BE2C (cell line): ENCODE measurements around the gene TBL2.
"Not testable (repeated sequence)": the region's sequence is repeated elsewhere in the genome, so short reads cannot be mapped to it uniquely, and the experiment has no call there.

ENCODE experiments used
- DNase-seq: peaks from one replicate; pipeline ENCODE4 v3.0.0-alpha.2; 2020
- H3K27me3 ChIP-seq: fragments of 250-450 bp; sonication (Bioruptor Pico); 2 replicates; pipeline ENCODE4 v1.5.1; 2020; ENCODE audit warnings: mild to moderate bottlenecking
- H3K36me3 ChIP-seq: fragments of 250-450 bp; sonication (Bioruptor Pico); 2 replicates; pipeline ENCODE4 v1.5.1; 2020; ENCODE audit warnings: mild to moderate bottlenecking
- H3K4me1 ChIP-seq: fragments of 250-450 bp; sonication (Bioruptor Pico); 2 replicates; pipeline ENCODE4 v1.5.1; 2020
- H3K4me3 ChIP-seq: 2 replicates; pipeline ENCODE4 v1.5.1; 2011; ENCODE audit warnings: low read depth, low read length
- H3K9me3 ChIP-seq: fragments of 250-450 bp; sonication (Bioruptor Pico); 2 replicates; pipeline ENCODE4 v1.5.1; 2020
- TF ChIP-seq, protein P1 (sequence below): IDR thresholded peaks from 2 replicates; pipeline ENCODE4 v1.5.1; 2012; ENCODE audit warnings: mild to moderate bottlenecking, low read depth, low read length

TBL2 gene

DNA sequence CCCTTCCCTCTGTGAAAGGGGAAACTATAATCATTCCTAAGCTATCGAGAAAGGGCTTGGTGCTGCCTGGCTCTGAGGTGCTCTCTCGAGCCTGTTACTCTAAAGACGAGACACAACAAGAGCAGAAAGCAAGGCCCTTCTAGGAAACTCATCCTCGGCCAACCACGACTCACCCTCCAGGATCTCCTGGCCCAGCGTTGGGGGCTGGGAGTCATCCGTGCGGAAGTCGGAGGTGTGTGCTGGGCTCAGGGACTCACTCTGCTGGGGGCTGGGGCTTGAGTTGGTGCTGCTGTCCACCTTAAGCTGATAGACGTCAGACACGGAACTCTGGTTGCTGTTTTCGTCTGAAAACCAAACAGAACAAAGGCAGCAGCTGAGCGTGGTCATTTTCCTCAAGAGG, 38.7 kb downstream of the TBL2 start:
- Histone ChIP-seq H3K4me3 (no peak overlapping the region), H3K9me3 (no peaks in the 10 kb centered on the region), H3K4me1 (no peaks in the 10 kb centered on the region), H3K36me3 (peaks cover 67% of the 10 kb centered on the region), H3K27me3 (no peaks in the 10 kb centered on the region)
- no peak for DNase-seq
- TF ChIP-seq, protein P1, sequence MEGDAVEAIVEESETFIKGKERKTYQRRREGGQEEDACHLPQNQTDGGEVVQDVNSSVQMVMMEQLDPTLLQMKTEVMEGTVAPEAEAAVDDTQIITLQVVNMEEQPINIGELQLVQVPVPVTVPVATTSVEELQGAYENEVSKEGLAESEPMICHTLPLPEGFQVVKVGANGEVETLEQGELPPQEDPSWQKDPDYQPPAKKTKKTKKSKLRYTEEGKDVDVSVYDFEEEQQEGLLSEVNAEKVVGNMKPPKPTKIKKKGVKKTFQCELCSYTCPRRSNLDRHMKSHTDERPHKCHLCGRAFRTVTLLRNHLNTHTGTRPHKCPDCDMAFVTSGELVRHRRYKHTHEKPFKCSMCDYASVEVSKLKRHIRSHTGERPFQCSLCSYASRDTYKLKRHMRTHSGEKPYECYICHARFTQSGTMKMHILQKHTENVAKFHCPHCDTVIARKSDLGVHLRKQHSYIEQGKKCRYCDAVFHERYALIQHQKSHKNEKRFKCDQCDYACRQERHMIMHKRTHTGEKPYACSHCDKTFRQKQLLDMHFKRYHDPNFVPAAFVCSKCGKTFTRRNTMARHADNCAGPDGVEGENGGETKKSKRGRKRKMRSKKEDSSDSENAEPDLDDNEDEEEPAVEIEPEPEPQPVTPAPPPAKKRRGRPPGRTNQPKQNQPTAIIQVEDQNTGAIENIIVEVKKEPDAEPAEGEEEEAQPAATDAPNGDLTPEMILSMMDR: no peak

DNA sequence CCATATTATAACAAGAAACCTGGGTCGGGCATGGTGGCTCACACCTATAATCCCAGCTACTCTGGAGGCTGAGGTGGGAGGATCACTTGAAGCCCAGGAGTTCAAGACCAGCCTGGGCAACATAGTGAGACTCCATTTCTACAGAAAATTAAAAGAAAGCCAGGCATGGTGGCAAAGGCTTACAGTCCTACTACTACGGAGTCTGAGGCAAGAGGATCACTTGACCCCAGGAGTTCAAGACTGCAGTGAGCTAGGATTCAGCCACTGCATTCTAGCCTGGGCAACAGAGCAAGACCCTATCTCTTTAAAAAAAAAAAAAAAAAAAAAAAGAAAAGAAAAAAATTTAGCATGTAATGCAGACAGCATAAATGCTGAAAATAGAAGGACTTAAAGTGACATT, 39.9 kb downstream of the TBL2 start:
- H3K4me3 ChIP-seq, H3K9me3 ChIP-seq, H3K27me3 ChIP-seq, H3K4me1 ChIP-seq, DNase-seq: not testable (repeated sequence)
- peaks cover 61% of the 10 kb centered on the region for H3K36me3 ChIP-seq

DNA sequence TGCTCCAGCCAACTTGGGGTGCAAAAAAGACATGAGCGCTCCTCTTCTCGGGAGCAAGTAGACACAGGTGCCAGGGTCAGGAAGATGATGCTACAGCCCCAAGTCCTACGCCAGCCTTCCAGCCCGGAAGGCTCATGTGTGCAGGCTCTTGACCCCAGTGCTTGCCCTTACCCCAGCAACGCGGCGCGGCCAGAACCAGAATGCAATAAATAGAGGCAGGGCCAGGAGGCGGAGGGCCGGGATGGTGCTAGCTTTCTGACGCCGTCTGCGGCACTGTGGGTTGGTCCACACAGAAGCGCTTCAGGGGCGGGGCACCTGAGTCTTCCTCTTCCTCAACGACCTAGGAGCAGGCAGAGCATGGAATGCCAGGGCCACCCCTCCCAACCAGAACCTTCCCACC, 41.3 kb downstream of the TBL2 start:
- no peak for DNase-seq
- Histone ChIP-seq H3K4me1 (no peaks in the 10 kb centered on the region), H3K27me3 (no peaks in the 10 kb centered on the region), H3K9me3 (no peaks in the 10 kb centered on the region), H3K4me3 (no peak overlapping the region), H3K36me3 (peaks cover 48% of the 10 kb centered on the region)
- TF ChIP-seq, protein P1: no peak

DNA sequence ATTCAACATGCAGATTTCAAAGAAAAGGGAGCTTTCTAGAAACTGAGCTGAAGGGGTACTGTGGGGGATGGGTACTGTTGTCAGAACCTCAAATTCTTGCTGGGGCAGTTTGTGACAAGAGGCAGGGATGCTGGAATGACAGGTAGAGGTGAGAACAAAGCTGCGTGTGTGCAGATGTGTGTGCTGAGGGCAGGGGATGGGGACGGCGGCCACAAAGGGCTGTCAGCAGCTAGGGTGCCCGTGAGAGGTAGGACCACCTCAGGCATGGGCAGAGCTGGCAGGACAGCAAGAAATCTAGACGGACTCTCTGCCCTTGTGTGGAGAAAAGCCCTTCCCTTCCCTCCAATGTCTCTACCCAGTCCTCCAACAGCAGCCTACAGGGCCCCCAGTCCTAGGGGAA, 41.9 kb downstream of the TBL2 start:
- Histone ChIP-seq H3K9me3 (no peaks in the 10 kb centered on the region), H3K27me3 (no peaks in the 10 kb centered on the region), H3K4me3 (no peak overlapping the region), H3K36me3 (peaks cover 42% of the 10 kb centered on the region), H3K4me1 (no peaks in the 10 kb centered on the region)
- DNase-seq: no peak
- TF ChIP-seq, protein P1: no peak

DNA sequence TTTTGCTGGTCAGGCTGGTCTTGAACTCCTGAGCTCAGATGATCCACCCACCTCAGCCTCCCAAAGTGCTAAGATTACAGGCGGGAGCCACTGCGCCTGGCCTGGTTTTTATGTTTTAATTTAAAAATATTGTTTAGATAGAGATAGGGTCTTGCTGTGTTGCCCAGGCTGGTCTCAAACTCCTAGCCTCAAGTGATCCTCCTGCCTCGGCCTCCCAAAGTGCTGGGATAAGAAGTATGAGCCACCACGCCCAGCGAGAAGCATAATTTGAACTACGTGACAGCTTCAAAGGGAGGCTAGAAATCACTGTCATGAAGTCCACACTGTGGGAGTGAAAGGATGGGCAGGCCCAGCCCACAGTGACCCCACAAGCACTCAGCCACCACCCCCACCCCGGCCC, 42.5 kb downstream of the TBL2 start:
- not testable (repeated sequence) for H3K4me1 ChIP-seq, DNase-seq, H3K27me3 ChIP-seq, H3K4me3 ChIP-seq, H3K9me3 ChIP-seq
- peaks cover 42% of the 10 kb centered on the region for H3K36me3 ChIP-seq

DNA sequence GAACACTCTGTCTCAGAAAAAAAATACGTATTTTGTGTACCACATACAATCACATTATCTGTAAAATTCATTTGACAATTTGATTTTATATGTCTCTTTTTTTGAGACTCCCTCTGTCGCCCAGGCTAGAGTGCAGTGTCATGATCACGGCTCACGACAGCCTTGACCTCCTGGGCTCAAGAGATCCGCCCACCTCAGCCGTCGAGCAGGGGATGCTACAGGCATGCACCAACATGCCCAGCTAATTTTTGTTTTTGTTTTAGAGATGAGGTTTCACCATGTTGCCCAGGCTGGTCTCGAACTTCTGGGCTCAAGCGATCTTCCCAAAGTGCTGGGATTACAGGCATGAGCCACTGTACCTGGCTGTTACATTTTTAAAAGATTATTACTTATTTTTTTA, 44.6 kb downstream of the TBL2 start:
- H3K27me3 ChIP-seq: no peaks in the 10 kb centered on the region
- TF ChIP-seq, protein P1: no peak
- H3K36me3 ChIP-seq: peaks cover 26% of the 10 kb centered on the region
- DNase-seq: no peak
- no peaks in the 10 kb centered on the region for H3K4me1 ChIP-seq
- no peak overlapping the region for H3K4me3 ChIP-seq
- H3K9me3 ChIP-seq: no peaks in the 10 kb centered on the region

DNA sequence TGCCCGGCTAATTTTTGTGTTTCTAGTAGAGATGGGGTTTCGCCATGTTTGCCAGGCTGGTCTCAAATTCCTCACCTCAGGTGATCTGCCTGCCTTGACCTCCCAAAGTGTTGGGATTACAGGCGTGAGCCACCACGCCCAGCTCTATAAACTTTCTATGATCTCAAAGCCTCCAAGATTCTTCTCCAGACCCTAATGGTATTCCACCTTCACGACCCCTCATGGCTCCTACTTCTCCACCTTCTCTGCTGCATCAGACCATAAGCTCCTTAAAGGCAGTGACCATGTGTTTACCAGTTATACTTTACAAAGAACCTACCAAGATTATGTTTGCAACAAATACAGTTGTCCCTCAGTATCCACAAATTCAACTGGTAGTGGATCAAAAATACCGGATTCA, 46.2 kb downstream of the TBL2 start:
- no peak overlapping the region for H3K4me3 ChIP-seq
- H3K36me3 ChIP-seq: peaks cover 15% of the 10 kb centered on the region
- no peak for DNase-seq
- no peaks in the 10 kb centered on the region; the same call in 1 of the 2 replicates for H3K4me1 ChIP-seq
- H3K9me3 ChIP-seq: no peaks in the 10 kb centered on the region
- H3K27me3 ChIP-seq: no peaks in the 10 kb centered on the region
- TF ChIP-seq, protein P1: no peak
